Esophagus muscularis mucosa (tissue), 4 donors: Measurements from ENCODE around the gene MTCL1.

Source experiments
- CTCF ChIP-seq, 3 experiments: fragments of 200-600 bp in 2 of 3; fragments of 450-650 bp in 1 of 3; sonication (generic) in 2 of 3; IDR thresholded peaks; one replicate each; pipeline ENCODE4 v1.5.1; 2017 to 2019; ENCODE audit warnings: antibody characterized with exemption in 3 of 3, mild to moderate bottlenecking in 2 of 3, moderate library complexity in 1 of 3
- EP300 ChIP-seq: sonication (generic); formaldehyde crosslinking; IDR thresholded peaks from one replicate; pipeline ENCODE4 v1.6.1; 2017; ENCODE audit warnings: antibody characterized with exemption
- POLR2A ChIP-seq: fragments of 450-650 bp; IDR thresholded peaks from one replicate; pipeline ENCODE4 v1.6.1; 2017; ENCODE audit warnings: antibody characterized with exemption, moderate library complexity, mild to moderate bottlenecking, low read depth
- POLR2AphosphoS5 ChIP-seq, 2 donors: sonication (generic); formaldehyde crosslinking; IDR thresholded peaks; one replicate each; pipeline ENCODE4 v1.6.1; 2017; ENCODE audit warnings: antibody characterized with exemption in 2 of 2

- TF ChIP-seq CTCF (IDR thresholded peaks at IDR 0.05): no peak
- TF ChIP-seq POLR2A: no peak
- TF ChIP-seq POLR2AphosphoS5 (IDR thresholded peaks at IDR 0.05): no peak
- no peak for TF ChIP-seq EP300
These were observed 40.1 kb downstream of the MTCL1 start for GRCh38 chr18:8745355-8746014.
